H1 (cell line): Measurements from ENCODE around the gene MRPL36. TPM values are rescaled to one million over a fixed set of nuclear protein-coding genes. Genes with fewer than 3 reads are reported as not detected.

Experiments used
- CTCF ChIA-PET: fragments of 300-600 bp; sonication (Branson Sonifier 250); formaldehyde crosslinking; loops from one replicate; lab custom pipeline; 2021; ENCODE audit not compliant: partially characterized antibody; lab: Charles Lee
- POLR2A ChIA-PET: fragments of 300-600 bp; sonication (Branson Sonifier 250); formaldehyde crosslinking; loops from one replicate; lab custom pipeline; 2021; ENCODE audit warnings: inconsistent platforms; ENCODE audit not compliant: partially characterized antibody; lab: Charles Lee
- DNase-seq, 2 experiments: peaks; one replicate each; pipeline versions ENCODE4 v3.0.0 to v3.0.0-alpha.2; 2010 to 2022; ENCODE audit warnings: low spot score in 2 of 2, low read depth in 1 of 2, mixed read lengths in 1 of 2
- FAIRE-seq: peaks from 2 replicates; lab custom pipeline; 2011; peaks lifted over from hg19 to GRCh38; lab: Jason Lieb, UNC
- H2AFZ ChIP-seq: 2 replicates; pipeline ENCODE4 v1.8.1; 2012; ENCODE audit warnings: low read length, inconsistent platforms
- H2AK5ac ChIP-seq: 2 replicates; pipeline ENCODE4 v1.6.1; 2013; ENCODE audit warnings: low read depth, low read length
- H2BK120ac ChIP-seq: replicated peaks from 2 replicates; pipeline ENCODE3; 2013; ENCODE audit warnings: low read depth, low read length, inconsistent platforms
- H2BK12ac ChIP-seq: 2 replicates; pipeline ENCODE4 v1.6.1; 2013; ENCODE audit warnings: low read depth, low read length
- H2BK15ac ChIP-seq: 2 replicates; pipeline ENCODE4 v1.6.1; 2013; ENCODE audit warnings: low read length
- H2BK20ac ChIP-seq: 2 replicates; pipeline ENCODE4 v1.6.1; 2013; ENCODE audit warnings: low read length
- H2BK5ac ChIP-seq: 2 replicates; pipeline ENCODE4 v1.6.1; 2013; ENCODE audit warnings: low read depth, low read length
- H3K14ac ChIP-seq: 2 replicates; pipeline ENCODE4 v1.6.1; 2013; ENCODE audit warnings: inconsistent platforms; ENCODE audit not compliant: insufficient read length
- H3K18ac ChIP-seq: 2 replicates; pipeline ENCODE4 v1.6.1; 2013; ENCODE audit warnings: low read length; ENCODE audit errors: extremely low read depth
- H3K23ac ChIP-seq: 2 replicates; pipeline ENCODE4 v1.6.1; 2013; ENCODE audit warnings: inconsistent platforms; ENCODE audit not compliant: insufficient read length
- H3K23me2 ChIP-seq: 2 replicates; pipeline ENCODE4 v1.6.1; 2013; ENCODE audit warnings: low read depth, low read length
- H3K27ac ChIP-seq: 2 replicates; pipeline ENCODE4 v1.6.1; 2011; ENCODE audit warnings: low read depth, low read length, inconsistent platforms
- H3K27me3 ChIP-seq, 4 experiments: replicated peaks in 1 of 4; 1 replicate in 1 of 4; 2 replicates in 3 of 4; pipeline versions ENCODE4 v1.6.1 to v1.8.1; 2011 to 2013; ENCODE audit warnings: low read length in 3 of 4, mild to moderate bottlenecking in 3 of 4, inconsistent platforms in 2 of 4, mixed read lengths in 2 of 4, moderate library complexity in 1 of 4; ENCODE audit not compliant: control insufficient read depth in 3 of 4, insufficient read depth in 3 of 4; ENCODE audit errors: extremely low read depth in 1 of 4
- H3K36me3 ChIP-seq, 4 experiments: 2 replicates each; pipeline versions ENCODE4 v1.6.1 to v1.8.1; 2011 to 2013; ENCODE audit warnings: mild to moderate bottlenecking in 4 of 4, low read length in 3 of 4, moderate library complexity in 2 of 4, control low read depth in 1 of 4, inconsistent platforms in 1 of 4; ENCODE audit not compliant: insufficient read depth in 4 of 4, control insufficient read depth in 2 of 4
- H3K4ac ChIP-seq: replicated peaks from 2 replicates; pipeline ENCODE3; 2013; ENCODE audit warnings: low read length, low read depth, mixed read lengths, inconsistent platforms; ENCODE audit not compliant: insufficient read length
- H3K4me1 ChIP-seq, 4 experiments: replicated peaks in 1 of 4; 1 replicate in 1 of 4; 2 replicates in 3 of 4; pipeline versions ENCODE4 v1.6.1 to v1.8.1; 2011 to 2013; ENCODE audit warnings: low read length in 3 of 4, inconsistent platforms in 2 of 4, mixed read lengths in 1 of 4; ENCODE audit not compliant: insufficient read depth in 4 of 4, control insufficient read depth in 3 of 4
- H3K4me2 ChIP-seq, 2 experiments: 2 replicates each; pipeline versions ENCODE4 v1.6.1 to v1.8.1; 2011 to 2013; ENCODE audit warnings: low read depth in 2 of 2, low read length in 2 of 2, control low read depth in 1 of 2, inconsistent platforms in 1 of 2, mild to moderate bottlenecking in 1 of 2; ENCODE audit not compliant: insufficient read depth in 1 of 2
- H3K4me3 ChIP-seq, 4 experiments: fragments of 200-600, 300-600 bp in 1 of 4; sonication (generic), shearing (Covaris generic), sonication (Bioruptor Twin) in 1 of 4; 2 replicates each; pipeline versions ENCODE4 v1.5.1 to v1.8.1; 2011 to 2016; ENCODE audit warnings: low read length in 4 of 4, low read depth in 3 of 4, control low read depth in 2 of 4, inconsistent platforms in 2 of 4, mild to moderate bottlenecking in 2 of 4, mixed read lengths in 1 of 4, moderate library complexity in 1 of 4; ENCODE audit not compliant: insufficient read depth in 2 of 4; ENCODE audit errors: extremely low read depth in 1 of 4
- H3K56ac ChIP-seq: replicated peaks from 2 replicates; pipeline ENCODE3; 2013; ENCODE audit warnings: low read depth, mild to moderate bottlenecking, mixed read lengths, low read length, inconsistent platforms; ENCODE audit not compliant: insufficient read length
- H3K79me1 ChIP-seq: 2 replicates; pipeline ENCODE4 v1.6.1; 2013; ENCODE audit warnings: low read depth, low read length, control low read depth
- H3K79me2 ChIP-seq, 2 experiments: 2 replicates each; pipeline versions ENCODE4 v1.6.1 to v1.8.1; 2012 to 2013; ENCODE audit warnings: low read length in 2 of 2, mild to moderate bottlenecking in 2 of 2, inconsistent platforms in 1 of 2; ENCODE audit not compliant: insufficient read depth in 2 of 2, control insufficient read depth in 1 of 2
- H3K9ac ChIP-seq, 4 experiments: replicated peaks in 1 of 4; 1 replicate in 1 of 4; 2 replicates in 3 of 4; pipeline versions ENCODE4 v1.6.1 to v1.8.1; 2011 to 2013; ENCODE audit warnings: low read depth in 3 of 4, low read length in 3 of 4, control low read depth in 2 of 4, mild to moderate bottlenecking in 2 of 4, moderate library complexity in 2 of 4, inconsistent platforms in 1 of 4; ENCODE audit errors: extremely low read depth in 1 of 4
- H3K9me3 ChIP-seq, 2 experiments: 2 replicates each; pipeline versions ENCODE4 v1.6.1 to v1.8.1; 2012 to 2013; ENCODE audit warnings: mild to moderate bottlenecking in 2 of 2, moderate library complexity in 2 of 2, control low read depth in 1 of 2, inconsistent platforms in 1 of 2, low read depth in 1 of 2, low read length in 1 of 2, mixed read lengths in 1 of 2; ENCODE audit not compliant: insufficient read depth in 2 of 2
- H4K20me1 ChIP-seq, 2 experiments: replicated peaks in 1 of 2; 2 replicates each; pipeline versions ENCODE3 to v1.8.1; 2011 to 2013; ENCODE audit warnings: inconsistent platforms in 2 of 2, low read length in 2 of 2, mild to moderate bottlenecking in 1 of 2; ENCODE audit not compliant: insufficient read depth in 2 of 2, control insufficient read depth in 1 of 2
- H4K5ac ChIP-seq: 2 replicates; pipeline ENCODE4 v1.6.1; 2013; ENCODE audit warnings: low read length, low read depth, mixed read lengths, inconsistent platforms; ENCODE audit not compliant: insufficient read length
- H4K8ac ChIP-seq: 2 replicates; pipeline ENCODE4 v1.8.0; 2013; ENCODE audit warnings: mild to moderate bottlenecking, moderate library complexity, low read length, inconsistent platforms; ENCODE audit not compliant: insufficient read depth; ENCODE audit errors: extremely low read depth
- H4K91ac ChIP-seq: replicated peaks from 2 replicates; pipeline ENCODE3; 2013; ENCODE audit warnings: low read length, mixed read lengths, inconsistent platforms; ENCODE audit not compliant: insufficient read length
- ATF3 ChIP-seq: IDR thresholded peaks from 2 replicates; pipeline ENCODE4 v1.6.1; 2011; ENCODE audit warnings: low read depth, mild to moderate bottlenecking, low read length; ENCODE audit not compliant: insufficient read depth
- CHD1 ChIP-seq: IDR thresholded peaks from 2 replicates; pipeline ENCODE4 v1.6.1; 2012; ENCODE audit warnings: low read depth, low read length, improper control_type of control experiment
- CHD2 ChIP-seq: IDR thresholded peaks from 2 replicates; pipeline ENCODE4 v1.6.1; 2012; ENCODE audit warnings: low read length, improper control_type of control experiment
- CTBP2 ChIP-seq: IDR thresholded peaks from 2 replicates; pipeline ENCODE4 v1.7.0; 2011; ENCODE audit warnings: borderline replicate concordance, mild to moderate bottlenecking, moderate library complexity, mixed read lengths, low read length; ENCODE audit not compliant: insufficient read depth, insufficient read length
- EZH2 ChIP-seq: fragments of 200-600 bp; sonication (generic); IDR thresholded peaks from 2 replicates; pipeline ENCODE4 v1.7.1; 2012; ENCODE audit warnings: low read depth, mild to moderate bottlenecking, moderate library complexity, low read length, inconsistent platforms; ENCODE audit not compliant: severe bottlenecking
- HDAC2 ChIP-seq, 2 experiments: fragments of 300-600 bp in 1 of 2; sonication (generic) in 1 of 2; IDR thresholded peaks; 2 replicates each; pipeline ENCODE4 v1.6.1; 2011 to 2012; ENCODE audit warnings: low read depth in 2 of 2, low read length in 2 of 2, mild to moderate bottlenecking in 2 of 2, moderate library complexity in 2 of 2, borderline replicate concordance in 1 of 2, inconsistent platforms in 1 of 2
- POLR2A ChIP-seq, 2 experiments: IDR thresholded peaks; 1 replicate in 1 of 2; 2 replicates in 1 of 2; pipeline ENCODE4 v1.6.1; 2011; ENCODE audit warnings: low read depth in 2 of 2, low read length in 2 of 2, mild to moderate bottlenecking in 2 of 2; ENCODE audit errors: control extremely low read depth in 1 of 2
- POU5F1 ChIP-seq: IDR thresholded peaks from 2 replicates; pipeline ENCODE4 v1.6.1; 2011; ENCODE audit warnings: low read depth, mild to moderate bottlenecking, low read length, moderate library complexity
- RFX5 ChIP-seq: IDR thresholded peaks from 2 replicates; pipeline ENCODE4 v1.6.1; 2011; ENCODE audit warnings: low read depth, low read length, improper control_type of control experiment, borderline replicate concordance
- SP1 ChIP-seq: IDR thresholded peaks from 2 replicates; pipeline ENCODE4 v1.6.1; 2011; ENCODE audit warnings: low read depth, low read length
- USF2 ChIP-seq: IDR thresholded peaks from 2 replicates; pipeline ENCODE4 v1.6.1; 2011; ENCODE audit warnings: low read length, improper control_type of control experiment
- WGBS, 2 experiments: shearing (Covaris generic) in 1 of 2; methylation state at CpG; one replicate each; pipeline versions ENCODE4 v1.1.6 to v1.1.7; 2013 to 2015; ENCODE audit warnings: low lambda C conversion rate in 2 of 2, mixed read lengths in 2 of 2, inconsistent platforms in 1 of 2, low coverage in 1 of 2, missing lambda C conversion rate in 1 of 2; ENCODE audit not compliant: insufficient replicate concordance in 2 of 2, insufficient coverage in 1 of 2, insufficient read length in 1 of 2; ENCODE audit errors: extremely low coverage in 1 of 2, missing lambda C conversion rate in 1 of 2; 5-methylcytosine and 5-hydroxymethylcytosine counted together
- polyA plus RNA-seq, 7 experiments: library from polyadenylated mRNA; depleted of rRNA in 3 of 7; stranded (reverse) in 5 of 7; unstranded in 2 of 7; fragments of >200 nt in 5 of 7; fragments of 200-250 nt in 2 of 7; gene quantifications; 1 replicate in 5 of 7; 2 replicates in 1 of 7; 4 replicates in 1 of 7; pipeline versions ENCODE4 v1.2.1 to v1.2.3, GENCODE V29; 2011 to 2013; ENCODE audit warnings: missing spikeins in 2 of 7, mixed read lengths in 2 of 7
- total RNA-seq: library from RNA; stranded (reverse); fragmentation: NEBNext Ultra II Directional; extraction: Animal tissue kit (Norgen Biotek cat#: 25700); gene quantifications from 2 replicates; pipeline ENCODE4 v1.2.1, GENCODE V29; 2021

MRPL36 gene
- total and polyA plus RNA-seq, 2 of the 8 experiments (the other 6 are each of a cell fraction or from before 2014, with no cell fraction given) = 56.3 to 81.5 TPM

GRCh38 chr5:1820926-1821325 is 21.3 kb upstream of the MRPL36 start:
- peaks cover 3 to 4% of the 10 kb centered on the region in 2 experiments for H4K20me1 ChIP-seq
- no peak overlapping the region for H2BK120ac ChIP-seq
- no peak overlapping the region for H2BK15ac ChIP-seq
- no peak overlapping the region for H3K4me3 ChIP-seq
- H3K27me3 ChIP-seq = no peaks in the 10 kb centered on the region
- no peak for TF ChIP-seq CHD1
- no peak for TF ChIP-seq POU5F1
- TF ChIP-seq CTBP2 = no peak
- TF ChIP-seq ATF3 = no peak
- no peak for TF ChIP-seq RFX5
- TF ChIP-seq SP1 = no peak
- TF ChIP-seq EZH2 = no peak
- no peak for TF ChIP-seq HDAC2 (IDR thresholded peaks at IDR 0.05; ENCODE audit: borderline replicate concordance in 1 of 2, low read depth in 2 of 2, low read length in 2 of 2)
- TF ChIP-seq POLR2A (IDR thresholded peaks at IDR 0.05; ENCODE audit: control extremely low read depth in 1 of 2, low read depth in 2 of 2, low read length in 2 of 2) = no peak
- TF ChIP-seq CHD2 = no peak
- TF ChIP-seq USF2 = no peak
- no peak overlapping the region for H3K23ac ChIP-seq
- H4K91ac ChIP-seq = no peak overlapping the region
- no peak overlapping the region for H3K18ac ChIP-seq
- FAIRE-seq = no peak
- no peaks in the 10 kb centered on the region for H3K9me3 ChIP-seq
- H3K79me1 ChIP-seq = peaks cover 8% of the 10 kb centered on the region; the same call in 1 of the 2 replicates
- no peak overlapping the region for H3K4ac ChIP-seq
- H3K4me2 ChIP-seq = no peak overlapping the region
- H2BK12ac ChIP-seq = no peak overlapping the region
- CTCF ChIA-PET = no interaction called here
- WGBS, 2 experiments = 78% methylated on average over 4 of the region's 4 CpGs; no CpG with 5 or more reads in 1 of the 2 experiments
- H4K8ac ChIP-seq = no peak overlapping the region
- H3K23me2 ChIP-seq = no peaks in the 10 kb centered on the region
- no peak overlapping the region for H3K56ac ChIP-seq
- H3K79me2 ChIP-seq = no peaks in the 10 kb centered on the region; a peak in 1 of 4 replicates
- no peak overlapping the region for H2AFZ ChIP-seq
- no peak overlapping the region for H2BK5ac ChIP-seq
- H3K27ac ChIP-seq = no peak overlapping the region
- H2AK5ac ChIP-seq = no peak overlapping the region
- H3K36me3 ChIP-seq = peaks cover 2 to 25% (median 16%) of the 10 kb centered on the region in 4 experiments
- H3K4me1 ChIP-seq = peaks cover 0 to 3% (median under 1%) of the 10 kb centered on the region in 4 experiments; a peak in 2 of 7 replicates
- H3K14ac ChIP-seq = no peak overlapping the region
- H2BK20ac ChIP-seq = no peak overlapping the region
- POLR2A ChIA-PET = interaction anchor here (0.9 to 1.2 kb wide), 4 partner anchors 13 to 66 kb away, joined by 3 to 4 read pairs (median 4); no protein-coding TSS in a partner anchor
- H3K9ac ChIP-seq = no peak overlapping the region
- no peak for DNase-seq
- H4K5ac ChIP-seq = no peak overlapping the region
